ENCODE results near the gene ZNF12.

Gene ZNF12

GRCh38 chr7:6652446-6653011, 54.2 kb downstream of the ZNF12 start:
- no peak for TF ChIP-seq CTCF (IDR thresholded peaks at IDR 0.05)
- no peak for DNase-seq (ENCODE audit: low spot score)
- H3K4me3 ChIP-seq: no peak overlapping the region

GRCh38 chr7:6651851-6652445, 54.8 kb downstream of the ZNF12 start:
- peak; percentile 64 for DNase-seq (ENCODE audit: low spot score)
- no peak for TF ChIP-seq CTCF (IDR thresholded peaks at IDR 0.05)

More at GRCh38 chr7:6652446-6653011, 54.2 kb downstream of the ZNF12 start:
- H3K27ac ChIP-seq: no peak overlapping the region

GRCh38 chr7:6650521-6651011, 56.2 kb downstream of the ZNF12 start:
- Histone ChIP-seq H3K27ac (no peak overlapping the region), H3K4me3 (no peak overlapping the region)
- no peak for TF ChIP-seq CTCF (IDR thresholded peaks at IDR 0.05)
- DNase-seq (ENCODE audit: low spot score): peak; percentile 43

More at GRCh38 chr7:6651851-6652445, 54.8 kb downstream of the ZNF12 start:
- Histone ChIP-seq H3K27ac (no peak overlapping the region), H3K4me3 (no peak overlapping the region)

GRCh38 chr7:6650086-6650485, 56.7 kb downstream of the ZNF12 start:
- no peak for TF ChIP-seq CTCF (IDR thresholded peaks at IDR 0.05)
- no peak for DNase-seq (ENCODE audit: low spot score)
- Histone ChIP-seq H3K27ac (no peak overlapping the region), H3K4me3 (no peak overlapping the region)

DNA sequence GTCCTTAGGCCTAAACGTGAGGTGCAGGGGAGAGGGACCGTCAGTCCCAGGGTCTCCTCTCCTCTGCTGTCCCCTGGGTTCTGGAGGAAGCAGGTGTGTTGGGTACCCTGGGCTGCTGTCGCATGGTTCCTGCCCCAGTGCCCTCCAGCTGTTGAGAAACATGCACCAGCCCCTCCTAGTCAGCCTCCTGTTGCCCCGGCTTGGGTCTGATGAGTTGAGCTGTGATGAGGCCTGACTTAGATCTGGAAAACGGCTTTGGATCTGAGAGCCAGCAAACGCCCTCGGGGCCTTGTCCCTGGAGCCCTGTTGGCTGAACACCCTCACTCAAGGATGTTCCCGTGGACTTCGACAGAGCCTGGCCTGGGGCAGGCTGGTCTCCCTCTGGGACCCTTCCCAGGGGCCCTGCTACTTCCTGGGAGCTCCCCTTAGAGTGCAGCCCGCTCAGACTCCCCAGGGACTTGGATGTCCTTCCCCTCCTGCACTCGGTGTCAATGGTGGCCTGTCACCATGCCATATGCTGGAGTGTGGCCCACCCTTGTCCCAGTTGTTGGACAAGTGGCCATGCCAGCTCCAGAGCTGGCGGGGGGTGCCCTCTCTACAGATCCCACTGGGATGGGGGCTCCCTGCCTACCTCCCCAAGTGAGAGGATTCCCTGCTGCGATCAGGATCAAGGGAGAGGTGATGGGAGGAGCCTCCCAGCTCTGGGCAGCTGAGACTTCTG, 57.3 kb downstream of the ZNF12 start:
- Histone ChIP-seq H3K27ac (no peak overlapping the region), H3K4me3 (no peak overlapping the region)
- DNase-seq (ENCODE audit: low spot score): peak; percentile 69
- TF ChIP-seq CTCF (IDR thresholded peaks at IDR 0.05): no peak

GRCh38 chr7:6648815-6649104, 58.0 kb downstream of the ZNF12 start:
- no peak for TF ChIP-seq CTCF (IDR thresholded peaks at IDR 0.05)
- Histone ChIP-seq H3K27ac (no peak overlapping the region), H3K4me3 (no peak overlapping the region)
- DNase-seq (ENCODE audit: low spot score): peak; percentile 41

Data from coronary artery (tissue), 2 donors.